ENCODE measurements around the gene DGKZ.

DGKZ gene

GRCh38 chr11:46387456-46387855, 40.2 kb downstream of the DGKZ start:
- peak overlapping the region; percentile 79 for H3K4me2 ChIP-seq (ENCODE audit: low read depth, low read length, poor library complexity, severe bottlenecking)
- peaks cover 9% of the 10 kb centered on the region for H3K4me1 ChIP-seq (ENCODE audit: insufficient read depth, low read length, poor library complexity, severe bottlenecking)
- H4K20me1 ChIP-seq (ENCODE audit: insufficient read depth, low read length, poor library complexity, severe bottlenecking) = no peaks in the 10 kb centered on the region
- H3K27me3 ChIP-seq (ENCODE audit: insufficient read depth, low read length, poor library complexity, severe bottlenecking) = peaks cover 4% of the 10 kb centered on the region
- no peaks in the 10 kb centered on the region for H3K79me2 ChIP-seq (ENCODE audit: insufficient read depth, low read length)
- H3K4me3 ChIP-seq (ENCODE audit: low read length, poor library complexity, severe bottlenecking) = peak overlapping the region; percentile 50
- H2AFZ ChIP-seq (ENCODE audit: low read length) = peak overlapping the region; percentile 73; the same call in 1 of the 2 replicates
- H3F3A ChIP-seq (ENCODE audit: low read depth) = no peaks in the 10 kb centered on the region
- H3K9ac ChIP-seq (ENCODE audit: low read depth, low read length, poor library complexity, severe bottlenecking) = no peak overlapping the region
- no peaks in the 10 kb centered on the region for H3K9me2 ChIP-seq (replicated peaks; ENCODE audit: low read depth, low read length)
- no peak for TF ChIP-seq EZH2phosphoT487 (IDR thresholded peaks at IDR 0.05; ENCODE audit: borderline replicate concordance)
- TF ChIP-seq, protein P1, sequence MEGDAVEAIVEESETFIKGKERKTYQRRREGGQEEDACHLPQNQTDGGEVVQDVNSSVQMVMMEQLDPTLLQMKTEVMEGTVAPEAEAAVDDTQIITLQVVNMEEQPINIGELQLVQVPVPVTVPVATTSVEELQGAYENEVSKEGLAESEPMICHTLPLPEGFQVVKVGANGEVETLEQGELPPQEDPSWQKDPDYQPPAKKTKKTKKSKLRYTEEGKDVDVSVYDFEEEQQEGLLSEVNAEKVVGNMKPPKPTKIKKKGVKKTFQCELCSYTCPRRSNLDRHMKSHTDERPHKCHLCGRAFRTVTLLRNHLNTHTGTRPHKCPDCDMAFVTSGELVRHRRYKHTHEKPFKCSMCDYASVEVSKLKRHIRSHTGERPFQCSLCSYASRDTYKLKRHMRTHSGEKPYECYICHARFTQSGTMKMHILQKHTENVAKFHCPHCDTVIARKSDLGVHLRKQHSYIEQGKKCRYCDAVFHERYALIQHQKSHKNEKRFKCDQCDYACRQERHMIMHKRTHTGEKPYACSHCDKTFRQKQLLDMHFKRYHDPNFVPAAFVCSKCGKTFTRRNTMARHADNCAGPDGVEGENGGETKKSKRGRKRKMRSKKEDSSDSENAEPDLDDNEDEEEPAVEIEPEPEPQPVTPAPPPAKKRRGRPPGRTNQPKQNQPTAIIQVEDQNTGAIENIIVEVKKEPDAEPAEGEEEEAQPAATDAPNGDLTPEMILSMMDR (conservative IDR thresholded peaks at IDR 0.05; ENCODE audit: low read length) = no peak
- no peaks in the 10 kb centered on the region for H3K36me3 ChIP-seq (ENCODE audit: insufficient read depth, low read length)
- no peaks in the 10 kb centered on the region for H3K9me3 ChIP-seq (ENCODE audit: insufficient read depth, low read depth, low read length)

DNA sequence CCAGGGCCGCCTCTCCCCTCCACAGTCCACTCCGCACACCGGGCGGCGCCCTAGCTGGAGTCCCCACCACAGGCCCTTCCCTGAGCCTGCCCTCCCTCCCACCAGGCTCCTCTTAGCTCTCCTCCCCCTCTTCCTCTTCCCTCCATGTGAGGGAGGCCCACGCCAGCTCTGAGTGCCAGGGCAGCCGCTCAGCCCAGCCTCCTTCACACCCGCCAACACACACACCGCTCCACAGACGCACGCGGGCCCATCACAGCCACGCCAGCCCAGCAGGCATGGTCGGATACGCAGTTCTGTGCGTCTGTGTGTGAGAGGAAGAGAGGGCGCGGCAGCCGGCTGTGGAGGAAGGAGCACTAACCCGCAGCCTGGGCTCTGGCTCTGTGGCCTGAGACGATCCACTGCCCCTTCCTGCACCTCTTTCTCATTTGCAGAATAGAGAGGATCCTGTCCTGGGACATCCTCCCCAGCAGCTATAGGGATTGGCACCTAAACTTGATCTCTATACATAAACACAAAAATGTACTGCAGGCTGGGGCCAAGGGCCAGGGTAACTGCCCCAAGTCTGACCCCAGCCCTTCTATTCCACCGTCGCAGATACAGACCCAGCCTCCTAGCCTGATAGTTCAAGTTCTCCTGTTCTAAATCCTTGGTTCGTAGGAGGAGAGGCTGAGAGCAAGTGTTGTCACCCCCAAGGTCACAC, 40.8 kb downstream of the DGKZ start:
- no peaks in the 10 kb centered on the region for H3K36me3 ChIP-seq (ENCODE audit: insufficient read depth, low read length)
- no peaks in the 10 kb centered on the region for H3K79me2 ChIP-seq (ENCODE audit: insufficient read depth, low read length)
- H2AFZ ChIP-seq (ENCODE audit: low read length) = peak overlapping the region; percentile 73; the same call in 1 of the 2 replicates
- no peak overlapping the region for H3K9ac ChIP-seq (ENCODE audit: low read depth, low read length, poor library complexity, severe bottlenecking)
- peak overlapping the region; percentile 50 for H3K4me3 ChIP-seq (ENCODE audit: low read length, poor library complexity, severe bottlenecking)
- no peaks in the 10 kb centered on the region for H4K20me1 ChIP-seq (ENCODE audit: insufficient read depth, low read length, poor library complexity, severe bottlenecking)
- no peaks in the 10 kb centered on the region for H3K9me2 ChIP-seq (replicated peaks; ENCODE audit: low read depth, low read length)
- H3K4me2 ChIP-seq (ENCODE audit: low read depth, low read length, poor library complexity, severe bottlenecking) = peak overlapping the region; percentile 79
- peaks cover 9% of the 10 kb centered on the region for H3K4me1 ChIP-seq (ENCODE audit: insufficient read depth, low read length, poor library complexity, severe bottlenecking)
- no peaks in the 10 kb centered on the region for H3K9me3 ChIP-seq (ENCODE audit: insufficient read depth, low read depth, low read length)
- no peaks in the 10 kb centered on the region for H3F3A ChIP-seq (ENCODE audit: low read depth)
- no peak for TF ChIP-seq EZH2phosphoT487 (IDR thresholded peaks at IDR 0.05; ENCODE audit: borderline replicate concordance)
- TF ChIP-seq, protein P1 (conservative IDR thresholded peaks at IDR 0.05; ENCODE audit: low read length) = no peak
- peaks cover 4% of the 10 kb centered on the region for H3K27me3 ChIP-seq (ENCODE audit: insufficient read depth, low read length, poor library complexity, severe bottlenecking)

DNA sequence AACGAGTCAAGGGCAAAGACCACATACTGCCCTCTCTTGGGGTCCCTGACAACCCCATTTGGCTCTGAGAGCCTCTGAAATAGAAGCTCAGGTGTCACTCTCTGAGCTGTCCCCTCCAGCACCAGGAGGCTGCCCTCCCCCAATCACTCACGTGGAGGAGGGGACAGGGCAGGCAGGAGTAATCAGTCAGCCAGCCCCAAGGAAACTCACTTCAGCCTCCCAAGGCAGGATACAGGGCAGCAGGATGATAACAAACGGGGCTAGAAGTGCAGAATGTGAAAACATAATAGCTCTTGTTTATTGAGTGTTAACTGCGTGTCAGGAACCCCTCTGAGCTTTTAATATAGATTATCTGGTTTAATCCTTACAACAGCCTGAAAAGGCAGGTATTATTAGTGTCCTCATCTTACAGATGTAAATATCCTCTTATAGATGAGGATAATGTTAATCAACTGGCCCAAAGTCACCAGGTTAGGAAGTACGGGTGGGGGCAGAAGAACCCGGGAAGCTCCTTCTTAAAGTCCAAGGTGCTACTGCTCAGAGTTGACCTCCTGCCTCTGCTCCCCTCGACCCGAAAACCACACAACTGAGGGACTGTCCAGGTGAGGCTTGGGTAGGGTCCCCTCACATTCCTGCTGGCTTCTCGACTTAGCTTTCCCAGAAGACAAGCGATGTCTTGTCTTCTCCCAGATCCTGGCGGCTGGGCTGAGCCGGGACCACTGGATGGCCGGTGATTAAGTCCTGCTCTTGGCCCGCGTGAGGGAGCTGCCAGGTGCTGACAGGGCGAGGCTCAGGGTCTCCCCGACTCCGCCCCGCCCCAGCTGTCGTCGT, 41.6 kb downstream of the DGKZ start:
- TF ChIP-seq EZH2phosphoT487 (IDR thresholded peaks at IDR 0.05; ENCODE audit: borderline replicate concordance) = no peak
- TF ChIP-seq, protein P1 (conservative IDR thresholded peaks at IDR 0.05; ENCODE audit: low read length) = no peak
- Histone ChIP-seq H3K79me2 (ENCODE audit: insufficient read depth, low read length) (no peaks in the 10 kb centered on the region), H2AFZ (ENCODE audit: low read length) (peak overlapping the region; percentile 92; the same call in 1 of the 2 replicates), H3K27me3 (ENCODE audit: insufficient read depth, low read length, poor library complexity, severe bottlenecking) (peaks cover 4% of the 10 kb centered on the region), H3F3A (ENCODE audit: low read depth) (no peaks in the 10 kb centered on the region), H3K4me3 (ENCODE audit: low read length, poor library complexity, severe bottlenecking) (peak overlapping the region; percentile 74), H3K9me2 (replicated peaks; ENCODE audit: low read depth, low read length) (no peaks in the 10 kb centered on the region), H3K4me1 (ENCODE audit: insufficient read depth, low read length, poor library complexity, severe bottlenecking) (peaks cover 9% of the 10 kb centered on the region), H3K4me2 (ENCODE audit: low read depth, low read length, poor library complexity, severe bottlenecking) (peak overlapping the region; percentile 79), H4K20me1 (ENCODE audit: insufficient read depth, low read length, poor library complexity, severe bottlenecking) (no peaks in the 10 kb centered on the region), H3K36me3 (ENCODE audit: insufficient read depth, low read length) (no peaks in the 10 kb centered on the region), H3K9ac (ENCODE audit: low read depth, low read length, poor library complexity, severe bottlenecking) (no peak overlapping the region), H3K9me3 (ENCODE audit: insufficient read depth, low read depth, low read length) (no peaks in the 10 kb centered on the region)

Data from Loucy (cell line).